MM.1S (cell line): Measurements from ENCODE around the gene ARSA.
"Not testable (repeated sequence)": the region's sequence is repeated elsewhere in the genome, so short reads cannot be mapped to it uniquely, and the experiment has no call there.

Experiments used
- DNase-seq: peaks from one replicate; pipeline ENCODE4 v3.0.0-alpha.2; 2015
- H2AFZ ChIP-seq: fragments of 300-600 bp; sonication (generic); 2 replicates; pipeline ENCODE4 v1.6.0; 2016; ENCODE audit warnings: antibody characterized with exemption, low read length
- H3F3A ChIP-seq: fragments of 300-600 bp; sonication (generic); 2 replicates; pipeline ENCODE4 v1.6.1; 2016; ENCODE audit warnings: mild to moderate bottlenecking, antibody characterized with exemption, low read length, moderate library complexity, mixed read lengths; ENCODE audit not compliant: insufficient read depth
- H3K27ac ChIP-seq: fragments of 300-600 bp; sonication (generic); 2 replicates; pipeline ENCODE4 v1.5.1; 2016; ENCODE audit warnings: mild to moderate bottlenecking, low read length
- H3K27me3 ChIP-seq: fragments of 300-600 bp; sonication (generic); replicated peaks from 2 replicates; pipeline ENCODE4 v1.6.0; 2016; ENCODE audit warnings: low read length; ENCODE audit not compliant: insufficient read depth
- H3K36me3 ChIP-seq: fragments of 300-600 bp; sonication (generic); replicated peaks from 2 replicates; pipeline ENCODE4 v1.6.1; 2016; ENCODE audit warnings: mild to moderate bottlenecking, low read length, mixed read lengths; ENCODE audit not compliant: insufficient read depth
- H3K4me1 ChIP-seq: fragments of 300-600 bp; sonication (generic); 2 replicates; pipeline ENCODE4 v1.6.1; 2016; ENCODE audit warnings: low read length, mixed read lengths
- H3K4me2 ChIP-seq: fragments of 300-600 bp; sonication (generic); 2 replicates; pipeline ENCODE4 v1.6.0; 2016; ENCODE audit warnings: low read depth, low read length
- H3K4me3 ChIP-seq: fragments of 300-600 bp; sonication (generic); 2 replicates; pipeline ENCODE4 v1.5.1; 2016; ENCODE audit warnings: low read length, mixed read lengths
- H3K79me2 ChIP-seq: fragments of 300-600 bp; sonication (generic); 2 replicates; pipeline ENCODE4 v1.6.1; 2016; ENCODE audit warnings: mixed run types, low read length, mixed read lengths
- H3K9ac ChIP-seq: fragments of 300-600 bp; sonication (generic); 2 replicates; pipeline ENCODE4 v1.6.1; 2016; ENCODE audit warnings: low read length, mixed read lengths
- H3K9me2 ChIP-seq: fragments of 300-600 bp; sonication (generic); replicated peaks from 2 replicates; pipeline ENCODE4 v1.6.1; 2016; ENCODE audit warnings: mild to moderate bottlenecking, low read length, mixed read lengths; ENCODE audit not compliant: insufficient read depth
- H3K9me3 ChIP-seq: fragments of 300-600 bp; sonication (generic); replicated peaks from 2 replicates; pipeline ENCODE4 v1.6.1; 2016; ENCODE audit warnings: mild to moderate bottlenecking, low read length, mixed read lengths; ENCODE audit not compliant: insufficient read depth
- H4K20me1 ChIP-seq: fragments of 300-600 bp; sonication (generic); 2 replicates; pipeline ENCODE4 v1.6.1; 2016; ENCODE audit warnings: mild to moderate bottlenecking, low read length, moderate library complexity, mixed read lengths; ENCODE audit not compliant: insufficient read depth
- EZH2 ChIP-seq: fragments of 300-600 bp; sonication (generic); optimal IDR thresholded peaks from 2 replicates; pipeline ENCODE3; 2017; ENCODE audit warnings: low read depth, mild to moderate bottlenecking, antibody characterized with exemption, low read length, mixed read lengths
- EZH2phosphoT487 ChIP-seq: fragments of 300-600 bp; sonication (generic); IDR thresholded peaks from 2 replicates; pipeline ENCODE4 v1.6.1; 2018; ENCODE audit warnings: antibody characterized with exemption, low read length
- TF ChIP-seq, protein P1 (sequence below): fragments of 300-600 bp; sonication (generic); IDR thresholded peaks from 2 replicates; pipeline ENCODE4 v1.5.1; 2016; ENCODE audit warnings: antibody characterized with exemption, low read length, mixed read lengths

ARSA gene

DNA sequence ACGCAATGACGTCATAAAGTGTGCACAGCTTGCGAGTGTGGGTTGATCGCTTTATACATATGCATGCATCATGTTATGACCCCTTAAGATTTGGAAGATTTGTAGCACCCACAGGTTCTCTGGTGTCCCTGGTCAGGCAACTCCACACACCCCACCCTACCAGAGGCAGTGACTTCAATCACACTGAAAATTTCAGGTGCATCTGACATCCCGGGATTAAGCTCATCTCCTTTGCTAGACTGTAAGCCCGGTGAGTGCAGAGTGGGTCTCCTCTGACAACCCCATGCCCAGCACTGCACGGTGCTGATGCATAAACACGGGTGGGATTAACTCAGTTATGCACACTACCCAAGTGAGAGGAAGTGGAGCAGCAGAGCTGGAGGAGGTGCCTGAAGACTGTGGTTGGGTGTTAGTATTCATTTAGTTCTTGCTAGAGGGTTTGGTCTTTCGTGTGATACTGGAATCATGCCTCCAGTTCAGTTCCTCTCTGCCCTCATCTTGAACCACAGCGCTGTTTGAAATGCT is 6.5 kb downstream of the ARSA start:
- H3K4me1 ChIP-seq = peaks cover 24% of the 10 kb centered on the region
- no peaks in the 10 kb centered on the region for H3K36me3 ChIP-seq
- H4K20me1 ChIP-seq = no peaks in the 10 kb centered on the region
- peak overlapping the region; percentile 71; the same call in 1 of the 2 replicates for H3K27ac ChIP-seq
- no peaks in the 10 kb centered on the region for H3K27me3 ChIP-seq
- H3K9me2 ChIP-seq = no peaks in the 10 kb centered on the region
- H2AFZ ChIP-seq = peak overlapping the region; percentile 70
- no peaks in the 10 kb centered on the region for H3K9me3 ChIP-seq
- 0 out of 2 replicates have a peak, but pooled peaks cover under 1% of the 10 kb centered on the region for H3K79me2 ChIP-seq
- H3F3A ChIP-seq = peaks cover 18% of the 10 kb centered on the region
- peak overlapping the region; percentile 73 for H3K4me3 ChIP-seq
- peak overlapping the region; percentile 40; the same call in 1 of the 2 replicates for H3K9ac ChIP-seq
- H3K4me2 ChIP-seq = peak overlapping the region; percentile 96
- DNase-seq = peak; percentile 38
- TF ChIP-seq EZH2 (no peak), EZH2phosphoT487 (no peak)
- TF ChIP-seq, protein P1, sequence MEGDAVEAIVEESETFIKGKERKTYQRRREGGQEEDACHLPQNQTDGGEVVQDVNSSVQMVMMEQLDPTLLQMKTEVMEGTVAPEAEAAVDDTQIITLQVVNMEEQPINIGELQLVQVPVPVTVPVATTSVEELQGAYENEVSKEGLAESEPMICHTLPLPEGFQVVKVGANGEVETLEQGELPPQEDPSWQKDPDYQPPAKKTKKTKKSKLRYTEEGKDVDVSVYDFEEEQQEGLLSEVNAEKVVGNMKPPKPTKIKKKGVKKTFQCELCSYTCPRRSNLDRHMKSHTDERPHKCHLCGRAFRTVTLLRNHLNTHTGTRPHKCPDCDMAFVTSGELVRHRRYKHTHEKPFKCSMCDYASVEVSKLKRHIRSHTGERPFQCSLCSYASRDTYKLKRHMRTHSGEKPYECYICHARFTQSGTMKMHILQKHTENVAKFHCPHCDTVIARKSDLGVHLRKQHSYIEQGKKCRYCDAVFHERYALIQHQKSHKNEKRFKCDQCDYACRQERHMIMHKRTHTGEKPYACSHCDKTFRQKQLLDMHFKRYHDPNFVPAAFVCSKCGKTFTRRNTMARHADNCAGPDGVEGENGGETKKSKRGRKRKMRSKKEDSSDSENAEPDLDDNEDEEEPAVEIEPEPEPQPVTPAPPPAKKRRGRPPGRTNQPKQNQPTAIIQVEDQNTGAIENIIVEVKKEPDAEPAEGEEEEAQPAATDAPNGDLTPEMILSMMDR = no peak

DNA sequence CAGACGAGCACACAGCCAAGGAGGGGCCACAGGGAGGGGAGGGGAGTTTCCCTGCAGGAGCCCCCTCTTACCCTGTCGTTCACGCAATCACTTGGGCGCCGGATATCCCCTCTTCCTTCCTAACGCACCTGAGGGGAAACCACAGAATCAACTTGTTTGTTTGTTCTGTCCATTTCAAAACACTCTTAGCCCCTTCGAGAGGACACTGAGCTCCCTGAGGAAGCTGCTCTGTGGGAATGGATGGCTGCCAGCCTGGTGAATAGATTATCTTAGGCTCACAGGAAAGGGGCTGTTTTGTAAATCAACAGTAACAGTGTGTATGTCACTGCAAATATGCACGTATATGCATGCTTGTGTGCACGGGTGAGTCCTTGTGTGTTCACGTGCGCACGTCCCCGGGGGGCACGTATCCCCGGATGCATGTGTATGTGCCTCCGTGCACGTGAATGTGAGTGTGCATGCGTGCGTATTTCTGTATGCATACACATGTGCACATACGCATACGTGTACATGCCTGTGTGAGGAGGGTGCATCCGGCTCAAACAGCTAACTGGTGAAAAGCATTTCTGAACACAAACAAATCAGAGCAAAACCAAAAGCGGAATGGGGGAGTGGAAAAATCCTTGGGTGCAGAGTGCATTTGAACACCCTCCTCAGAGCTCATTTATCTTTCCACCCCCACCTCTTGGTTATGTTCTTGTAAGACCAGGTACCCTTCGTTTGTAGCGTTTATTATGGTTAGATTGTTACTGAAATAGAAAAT is 7.2 kb downstream of the ARSA start:
- peaks cover under 1% of the 10 kb centered on the region for H3K27me3 ChIP-seq
- TF ChIP-seq EZH2phosphoT487 = no peak
- TF ChIP-seq, protein P1 = no peak
- no peak for TF ChIP-seq EZH2
- peak overlapping the region; percentile 71; the same call in 1 of the 2 replicates for H3K27ac ChIP-seq
- peaks cover 24% of the 10 kb centered on the region for H3K4me1 ChIP-seq
- H3K9ac ChIP-seq = peak overlapping the region; percentile 40
- H3F3A ChIP-seq = peaks cover 18% of the 10 kb centered on the region
- H3K4me2 ChIP-seq = peak overlapping the region; percentile 96
- H3K9me3 ChIP-seq = no peaks in the 10 kb centered on the region
- no peaks in the 10 kb centered on the region for H4K20me1 ChIP-seq
- H3K36me3 ChIP-seq = no peaks in the 10 kb centered on the region
- H3K9me2 ChIP-seq = no peaks in the 10 kb centered on the region
- H2AFZ ChIP-seq = peak overlapping the region; percentile 70
- DNase-seq = peak; percentile 56
- H3K4me3 ChIP-seq = peak overlapping the region; percentile 73
- no peaks in the 10 kb centered on the region for H3K79me2 ChIP-seq

DNA sequence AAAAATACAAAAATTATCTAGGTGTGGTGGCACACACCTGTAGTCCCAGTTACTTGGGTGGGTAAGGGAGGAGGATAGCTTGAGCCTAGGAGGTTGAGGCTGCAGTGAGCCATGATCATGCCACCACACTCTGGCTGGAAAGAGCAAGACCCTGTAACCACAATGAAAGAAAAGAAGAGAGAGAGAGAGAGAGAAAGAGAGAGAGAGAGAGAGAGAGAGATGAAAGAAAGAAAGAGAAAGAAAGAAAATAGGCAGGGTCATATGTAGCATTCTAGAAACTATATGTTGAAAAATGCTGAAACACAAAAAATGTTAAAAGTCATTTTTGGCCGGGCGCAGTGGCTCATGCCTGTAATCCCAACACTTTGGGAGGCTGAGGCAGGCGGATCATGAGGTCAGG is 13.7 kb downstream of the ARSA start:
- not testable (repeated sequence) for H3K27ac ChIP-seq, H3K9me3 ChIP-seq, H3K36me3 ChIP-seq, H3K4me3 ChIP-seq, H3K9me2 ChIP-seq, H3F3A ChIP-seq, H3K4me1 ChIP-seq, DNase-seq, H3K79me2 ChIP-seq, H3K9ac ChIP-seq, H2AFZ ChIP-seq, H4K20me1 ChIP-seq, H3K4me2 ChIP-seq
- peaks cover 49% of the 10 kb centered on the region for H3K27me3 ChIP-seq
